Bronchial epithelial cell (primary cell): Measurements from ENCODE around the gene GPC5. TPM values are rescaled to one million over a fixed set of nuclear protein-coding genes. Genes with fewer than 3 reads are reported as not detected.

Experiments
- DNase-seq: peaks from one replicate; pipeline ENCODE4 v3.0.0-alpha.2; 2010; ENCODE audit warnings: low read depth
- FAIRE-seq: peaks from 2 replicates; lab custom pipeline; 2011; peaks lifted over from hg19 to GRCh38; lab: Jason Lieb, UNC
- H3K27me3 ChIP-seq: 2 replicates; pipeline ENCODE4 v1.5.1; 2011; ENCODE audit warnings: low read length; ENCODE audit not compliant: control insufficient read depth, insufficient read depth
- H3K36me3 ChIP-seq: 2 replicates; pipeline ENCODE4 v1.5.1; 2011; ENCODE audit warnings: low read length; ENCODE audit not compliant: control insufficient read depth, insufficient read depth
- H3K4me3 ChIP-seq: 2 replicates; pipeline ENCODE4 v1.5.1; 2011; ENCODE audit warnings: mild to moderate bottlenecking, low read depth, low read length, control low read depth
- CTCF ChIP-seq: IDR thresholded peaks from 2 replicates; pipeline ENCODE4 v1.5.1; 2011; ENCODE audit warnings: mild to moderate bottlenecking, moderate library complexity, low read length, control low read depth, inconsistent platforms; ENCODE audit not compliant: insufficient read depth, severe bottlenecking
- total RNA-seq: library from RNA; depleted of rRNA; stranded (reverse); fragments of >200 nt; gene quantifications from 2 replicates; pipeline ENCODE4 v1.2.1, GENCODE V29; 2014

Gene GPC5
- total RNA-seq, 1 donor from 2014 or later, result 1.8 TPM

- Histone ChIP-seq H3K27me3 (no peaks in the 10 kb centered on the region), H3K4me3 (no peak overlapping the region), H3K36me3 (no peaks in the 10 kb centered on the region)
- no peak for DNase-seq
- FAIRE-seq, result no peak
- no peak for TF ChIP-seq CTCF
These were observed 656.0 kb downstream of the GPC5 start for GRCh38 chr13:92054389-92054788.

GRCh38 chr13:92074658-92075057 is 676.2 kb downstream of the GPC5 start:
- H3K4me3 ChIP-seq, result no peak overlapping the region
- FAIRE-seq (no peak), DNase-seq (peak; percentile 10)
- H3K36me3 ChIP-seq, result no peaks in the 10 kb centered on the region
- H3K27me3 ChIP-seq, result no peaks in the 10 kb centered on the region
- TF ChIP-seq CTCF, result no peak

GRCh38 chr13:92097337-92097903 is 699.0 kb downstream of the GPC5 start:
- Histone ChIP-seq H3K36me3 (no peaks in the 10 kb centered on the region), H3K27me3 (no peaks in the 10 kb centered on the region), H3K4me3 (no peak overlapping the region)
- DNase-seq (no peak), FAIRE-seq (no peak)
- TF ChIP-seq CTCF, result no peak

GRCh38 chr13:92101801-92102200 is 703.4 kb downstream of the GPC5 start:
- DNase-seq (no peak), FAIRE-seq (no peak)
- no peaks in the 10 kb centered on the region for H3K27me3 ChIP-seq
- TF ChIP-seq CTCF, result no peak
- no peak overlapping the region for H3K4me3 ChIP-seq
- no peaks in the 10 kb centered on the region for H3K36me3 ChIP-seq

- Histone ChIP-seq H3K36me3 (no peaks in the 10 kb centered on the region), H3K27me3 (no peaks in the 10 kb centered on the region), H3K4me3 (no peak overlapping the region)
- no peak for TF ChIP-seq CTCF
- DNase-seq (no peak), FAIRE-seq (no peak)
These were observed 705.3 kb downstream of the GPC5 start for GRCh38 chr13:92103689-92104153.
